Esophagus mucosa (tissue), 1 donor: ENCODE data around the gene IWS1. TPM values are rescaled to one million over a fixed set of nuclear protein-coding genes. Genes with fewer than 3 reads are reported as not detected.
"Not testable (repeated sequence)": the region's sequence is repeated elsewhere in the genome, so short reads cannot be mapped to it uniquely, and the experiment has no call there.

Source experiments
- ATAC-seq: fragments of 200-7000 bp; cut with Tn5 transposase; one replicate; pipeline ENCODE4 v1.9.1; 2020
- total RNA-seq: library from RNA; stranded (reverse); gene quantifications from one replicate; pipeline ENCODE4 v1.2.4, GENCODE V29; 2023
- donor health status: DM: yes; HTN: yes; CAD: no.

Gene IWS1
- total RNA-seq, 1 donor from 2014 or later, result 17.7 TPM

DNA sequence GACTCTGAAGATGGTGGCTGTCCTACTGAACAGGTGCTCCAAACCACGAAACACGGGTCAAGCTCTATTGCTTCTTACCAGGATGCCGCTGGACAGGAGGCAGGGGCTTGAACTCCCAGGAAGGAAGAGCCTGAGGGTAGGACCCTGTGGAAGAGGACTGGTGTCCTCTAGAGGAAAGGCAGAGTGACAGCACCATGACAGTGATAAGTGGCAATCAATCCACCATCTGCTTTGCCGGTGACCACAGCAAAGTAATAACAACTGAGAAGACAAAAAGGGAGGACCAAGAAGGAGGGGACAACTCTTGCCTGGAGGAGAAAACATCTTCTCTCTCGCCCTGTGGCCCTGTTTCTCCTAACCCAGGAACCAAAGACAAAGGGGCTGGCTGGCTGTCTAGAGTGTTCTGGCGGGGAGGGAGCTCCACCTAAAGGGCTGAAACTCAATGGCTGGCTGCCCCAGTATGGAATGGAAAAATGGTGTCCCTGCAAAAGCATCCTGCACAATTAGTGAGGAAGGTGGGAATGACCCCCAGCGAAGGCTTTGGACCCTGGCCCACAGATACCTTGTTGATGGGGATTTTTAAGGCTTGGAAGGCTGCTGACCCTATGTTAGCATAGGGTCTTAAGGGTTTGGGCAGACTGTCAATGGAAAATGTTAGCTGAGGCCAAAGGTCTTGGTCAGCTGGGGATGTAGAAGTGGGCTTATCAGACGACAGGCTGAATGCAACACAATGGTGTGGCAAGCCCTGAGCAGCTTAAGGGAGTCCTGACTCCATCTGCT is 72.7 kb downstream of the IWS1 start:
- no peak for ATAC-seq

DNA sequence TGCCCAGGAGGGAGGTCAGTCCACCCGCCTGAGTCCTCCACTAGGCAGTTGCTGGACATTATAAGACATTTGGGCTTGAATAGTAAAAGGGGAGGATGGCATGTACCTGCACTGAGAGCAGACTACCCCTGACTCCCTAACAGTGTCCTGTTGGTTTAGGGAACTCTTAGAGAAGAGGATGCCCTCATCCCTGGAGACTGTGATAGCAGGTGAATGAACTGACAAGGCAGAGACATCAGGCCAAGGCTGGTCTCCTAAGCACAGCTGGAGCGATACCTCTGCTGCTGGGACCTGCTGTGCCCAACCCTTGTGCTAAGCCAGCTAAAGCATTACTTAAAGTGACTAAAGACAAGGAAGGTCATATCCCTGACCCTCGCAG is 73.3 kb downstream of the IWS1 start:
- ATAC-seq, result no peak

DNA sequence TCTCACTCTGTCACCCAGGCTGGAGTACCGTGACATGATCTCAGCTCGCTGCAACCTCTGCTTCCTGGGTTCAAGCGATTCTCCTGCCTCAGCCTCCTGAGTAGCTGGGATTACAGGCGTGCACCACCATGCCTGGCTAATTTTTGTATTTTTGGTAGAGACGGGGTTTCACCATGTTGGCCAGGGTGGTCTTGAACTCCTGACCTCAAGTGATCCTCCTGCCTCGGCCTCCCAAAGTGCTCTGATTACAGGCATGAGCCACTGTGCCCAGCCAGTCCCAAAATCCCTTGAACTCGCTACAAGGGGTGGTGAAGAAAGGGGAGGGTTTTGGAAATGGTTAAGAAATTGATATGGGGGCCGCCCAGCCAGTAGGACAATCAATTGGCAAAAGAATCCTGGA is 73.9 kb downstream of the IWS1 start:
- ATAC-seq, result not testable (repeated sequence)

DNA sequence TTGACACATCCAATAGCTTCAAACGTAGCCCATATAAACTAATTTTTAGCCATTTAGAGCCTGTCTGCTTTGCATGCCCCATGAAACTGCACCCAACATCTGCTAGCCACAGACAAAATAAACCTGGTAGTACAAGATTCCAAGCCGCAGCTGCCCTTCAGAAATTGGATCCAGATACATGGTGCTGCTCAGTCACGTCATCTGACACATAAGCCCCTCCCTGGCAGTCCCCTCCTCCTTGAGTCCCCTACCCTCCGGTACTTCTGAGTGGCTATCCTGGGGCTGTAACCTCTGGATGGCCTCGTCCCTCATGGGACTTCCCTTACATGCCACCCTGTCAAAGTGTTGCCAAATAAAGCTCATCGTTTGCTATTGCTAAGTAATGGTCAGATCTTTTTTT is 74.3 kb downstream of the IWS1 start:
- no peak for ATAC-seq

DNA sequence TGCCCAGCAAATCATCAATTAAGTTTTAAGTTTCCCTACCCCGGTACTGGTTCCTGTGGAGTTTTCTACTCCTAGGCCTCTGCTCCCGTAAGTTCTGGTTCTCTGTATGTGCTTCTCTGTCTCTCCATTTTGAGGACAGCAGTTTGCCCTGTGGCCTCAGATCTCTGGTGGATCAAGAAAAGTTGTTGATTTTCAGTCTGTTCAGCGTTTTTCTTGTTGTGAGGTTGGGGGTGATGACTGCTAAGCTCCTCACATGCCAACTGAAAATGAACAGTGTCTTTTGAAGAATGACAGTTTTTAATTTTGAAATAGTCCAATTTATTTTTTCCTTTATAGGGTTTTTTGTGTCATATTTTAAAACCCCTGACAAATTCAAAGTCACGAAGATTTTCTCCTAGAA is 76.4 kb downstream of the IWS1 start:
- no peak for ATAC-seq

DNA sequence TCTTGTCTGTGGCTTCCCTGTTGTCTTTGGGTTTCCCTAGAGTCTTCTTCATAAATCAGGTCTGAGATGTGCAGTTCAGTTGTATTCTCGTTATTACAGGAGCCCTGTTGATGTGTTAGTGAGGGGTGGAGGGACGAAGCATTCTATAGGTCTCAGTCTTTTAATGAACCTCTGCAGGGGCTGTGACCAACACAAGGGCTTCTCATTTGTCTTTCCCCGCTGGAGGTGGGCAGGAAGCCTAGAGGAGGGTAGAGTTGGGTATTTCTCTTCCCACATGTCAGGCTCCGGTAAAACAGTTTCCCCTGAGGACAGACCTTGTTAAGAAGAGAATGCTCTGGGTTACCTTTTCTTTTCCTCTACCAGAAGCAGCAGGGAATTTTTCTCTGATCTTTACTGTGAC is 76.9 kb downstream of the IWS1 start:
- no peak for ATAC-seq

DNA sequence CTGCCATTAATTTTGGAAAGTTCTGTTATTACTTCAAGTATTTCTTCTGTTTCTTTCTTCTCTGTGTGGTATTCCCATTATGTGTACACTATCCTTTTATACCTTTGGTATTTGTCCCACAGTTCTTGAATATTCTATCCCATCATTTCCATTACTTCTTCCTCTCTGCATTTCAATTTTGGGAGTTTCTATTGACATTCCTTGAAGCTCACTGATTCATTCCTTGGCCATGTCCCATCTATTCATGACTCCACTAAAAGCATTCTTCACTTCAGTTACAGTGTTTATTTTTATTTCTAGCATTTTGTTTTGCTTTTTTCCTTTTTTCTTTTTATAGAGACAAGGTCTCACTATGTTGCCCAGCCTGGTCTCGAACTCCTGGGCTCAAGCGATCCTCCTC is 77.8 kb downstream of the IWS1 start:
- no peak for ATAC-seq

DNA sequence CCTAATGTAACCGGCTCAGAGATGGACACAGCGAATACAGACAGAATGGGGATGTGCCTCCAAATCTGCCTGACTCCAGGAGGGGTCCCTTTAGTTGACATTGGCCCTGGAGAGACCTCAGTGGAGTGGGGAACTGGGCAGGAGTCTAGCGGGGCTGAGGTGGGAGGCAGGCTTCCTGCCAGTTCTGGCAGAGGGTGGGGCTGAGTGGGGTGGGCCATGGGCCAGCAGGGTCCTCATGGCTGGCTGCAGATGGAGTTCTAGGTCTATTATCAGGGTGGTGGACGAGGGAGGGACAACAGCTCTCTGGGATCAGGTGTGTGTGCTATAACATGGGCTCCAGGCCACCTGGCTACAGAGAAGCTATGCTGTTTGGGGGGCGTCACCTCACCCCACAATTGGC is 86.9 kb downstream of the IWS1 start:
- peak; percentile 11 for ATAC-seq

DNA sequence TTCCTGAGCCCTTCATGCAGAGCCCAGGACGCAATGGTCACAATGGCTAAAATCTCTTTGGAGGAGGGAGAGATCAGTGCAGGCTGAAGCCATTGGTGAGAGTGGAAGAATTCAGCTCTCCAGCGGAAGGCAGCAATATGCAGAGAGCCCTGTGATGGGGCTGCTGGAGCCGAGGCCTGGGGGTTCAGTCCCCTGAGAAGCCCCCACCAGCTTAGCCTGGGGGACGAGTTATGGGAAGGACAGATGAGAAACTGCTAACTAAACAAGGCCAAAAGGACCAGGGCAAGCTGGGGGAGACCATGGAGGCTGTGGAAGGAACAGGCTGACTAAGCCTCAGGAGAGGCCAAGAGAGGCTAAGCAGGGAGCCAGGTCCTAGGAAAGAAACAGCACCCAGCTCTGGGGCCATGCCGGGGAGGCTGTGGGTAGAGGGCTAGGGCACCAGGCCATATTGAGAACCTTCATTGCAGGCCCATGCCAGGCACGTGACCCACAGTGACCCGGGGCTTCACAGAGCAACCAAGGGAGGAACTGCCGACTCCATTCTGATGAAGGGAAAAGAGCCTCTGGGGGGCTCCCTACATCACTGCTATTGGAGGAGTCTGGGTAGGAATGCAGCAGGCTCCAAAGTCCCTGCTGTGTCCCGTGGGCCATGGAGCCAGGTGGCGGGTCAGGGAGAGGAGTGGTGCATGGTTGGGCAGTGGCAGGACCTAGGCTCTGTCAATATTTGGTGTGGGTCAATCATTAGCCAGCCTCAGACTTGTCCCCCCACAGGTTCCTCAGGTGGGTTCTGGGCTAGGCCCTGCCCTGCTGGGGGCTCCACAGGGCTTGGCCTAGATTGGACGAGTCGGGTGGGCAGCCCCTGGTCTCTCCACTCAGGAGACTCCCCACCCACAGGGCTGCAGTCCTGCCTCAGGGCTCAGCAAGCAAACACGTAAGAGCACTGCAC is 88.2 kb downstream of the IWS1 start:
- no peak for ATAC-seq

DNA sequence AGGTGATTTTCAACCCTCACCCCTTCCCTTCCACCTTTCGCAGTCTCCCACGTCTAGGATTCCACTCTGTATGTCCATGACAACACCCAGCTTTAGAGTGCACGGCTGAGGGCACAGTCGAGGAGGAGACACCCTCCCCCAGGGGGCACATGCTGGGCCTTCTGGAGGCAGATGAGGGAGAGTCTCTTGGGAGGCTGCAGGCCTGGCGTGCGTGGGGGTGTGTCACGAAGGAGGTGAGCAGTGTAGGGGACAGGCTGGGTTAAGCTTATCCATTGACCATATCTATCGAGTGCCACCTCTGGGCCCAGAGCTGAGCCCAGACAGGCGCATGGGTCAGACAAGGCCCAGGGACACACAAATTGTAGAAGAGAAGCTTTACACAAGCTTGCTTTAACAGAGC is 89.2 kb downstream of the IWS1 start:
- no peak for ATAC-seq

DNA sequence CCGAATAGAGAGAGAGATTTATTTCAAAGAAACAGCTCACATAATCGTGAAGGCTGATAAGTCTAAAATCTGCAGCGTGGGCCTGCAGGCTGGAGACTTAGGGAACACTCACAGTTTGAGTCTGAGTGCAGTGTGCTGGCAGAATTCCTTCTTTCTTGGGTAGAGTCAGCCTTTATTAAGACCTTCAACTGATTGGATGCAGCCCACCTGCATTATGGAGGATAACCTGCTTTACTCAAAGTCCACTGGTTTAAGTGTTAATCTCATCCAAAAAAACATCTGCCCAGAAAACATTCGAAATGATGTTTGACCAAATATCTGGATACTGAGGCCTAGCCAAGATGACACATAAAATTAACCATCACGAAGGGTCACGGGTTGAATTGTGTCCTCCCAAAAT is 91.8 kb downstream of the IWS1 start:
- ATAC-seq, result no peak

DNA sequence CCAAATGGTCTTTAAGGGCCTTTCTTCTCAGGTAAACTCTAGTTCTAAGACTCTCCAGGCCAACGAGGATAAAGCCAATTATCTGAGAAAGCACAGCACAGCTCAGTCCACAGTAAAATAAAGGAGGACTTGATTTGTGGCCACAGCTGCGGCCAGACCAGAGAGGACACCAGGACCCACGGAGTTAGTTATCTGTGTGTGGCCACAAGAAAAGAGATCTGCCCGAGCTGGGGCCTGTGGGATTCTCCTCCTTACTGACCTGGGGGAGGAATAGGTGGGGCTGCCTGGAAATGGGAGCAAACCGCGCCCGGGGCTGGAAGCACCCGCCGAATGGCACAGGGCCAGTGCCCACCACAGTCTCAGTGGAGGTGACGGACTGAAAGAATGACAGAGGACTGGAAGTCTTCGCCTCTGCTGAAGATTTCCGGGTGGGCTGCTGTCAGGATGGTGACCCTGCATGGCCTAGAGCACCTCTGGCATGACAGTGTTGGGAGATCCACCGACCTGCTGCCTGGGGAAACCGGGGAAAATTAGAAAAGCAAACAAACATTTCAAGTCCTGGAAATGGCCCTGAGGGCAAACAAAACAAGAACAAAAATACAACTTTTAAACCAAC is 94.8 kb downstream of the IWS1 start:
- no peak for ATAC-seq

Other genes starting within 250 kb of the IWS1 start
- gene ERCC3, start 232.3 kb downstream of the IWS1 start, total RNA-seq, result 19.0 TPM
- 30.0 TPM for gene MAP3K2, start 138.5 kb downstream of the IWS1 start, total RNA-seq
- gene PROC, start 108.1 kb downstream of the IWS1 start, total RNA-seq, result 0.20 TPM
- 0.04 TPM for gene MYO7B, start 9.2 kb upstream of the IWS1 start, total RNA-seq
- gene GPR17, start 119.7 kb upstream of the IWS1 start, total RNA-seq, result not detected
- 6.0 TPM for gene LIMS2, start 149.0 kb upstream of the IWS1 start, total RNA-seq
- 3.6 TPM for gene SFT2D3, start 175.0 kb upstream of the IWS1 start, total RNA-seq